ENCODE results near the gene ASB16.

Gene ASB16

DNA sequence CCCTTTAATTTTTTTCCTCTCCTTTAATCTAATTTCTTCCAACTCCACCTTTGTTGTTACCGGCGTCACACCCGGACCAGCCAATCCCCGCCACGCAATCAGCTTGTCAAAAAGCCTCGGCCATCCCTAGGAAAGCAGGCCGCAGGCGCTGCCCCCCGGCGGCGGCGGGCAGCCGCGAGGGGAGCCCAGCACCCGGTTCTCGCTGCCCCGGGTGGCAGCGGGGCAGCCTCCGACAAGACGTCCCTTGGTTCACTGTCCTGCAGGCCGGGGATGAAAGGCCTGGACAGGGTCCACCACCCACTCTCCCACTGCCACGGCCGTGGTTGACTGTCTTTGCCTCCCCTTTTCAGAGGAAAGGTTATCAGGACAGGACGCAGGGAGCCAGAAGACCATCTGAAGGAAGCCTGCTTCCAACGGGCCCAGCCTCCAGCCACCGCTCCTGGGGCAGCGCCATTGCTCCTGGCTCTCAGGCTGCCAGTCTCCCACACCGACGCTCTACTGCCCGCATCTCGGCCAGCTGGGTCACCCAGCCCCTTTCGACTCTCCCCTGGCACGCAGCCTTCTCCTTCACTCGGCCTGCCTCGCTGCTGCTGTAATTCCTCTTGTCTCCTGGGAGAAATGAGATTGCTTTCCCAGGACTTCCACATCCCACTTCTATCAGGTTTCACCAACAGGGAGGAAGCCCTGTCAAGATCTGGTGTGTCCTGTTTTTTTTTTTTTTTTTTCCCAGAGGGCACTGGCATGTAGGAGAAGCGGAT, 51.8 kb downstream of the ASB16 start:
- TF ChIP-seq, protein P1, sequence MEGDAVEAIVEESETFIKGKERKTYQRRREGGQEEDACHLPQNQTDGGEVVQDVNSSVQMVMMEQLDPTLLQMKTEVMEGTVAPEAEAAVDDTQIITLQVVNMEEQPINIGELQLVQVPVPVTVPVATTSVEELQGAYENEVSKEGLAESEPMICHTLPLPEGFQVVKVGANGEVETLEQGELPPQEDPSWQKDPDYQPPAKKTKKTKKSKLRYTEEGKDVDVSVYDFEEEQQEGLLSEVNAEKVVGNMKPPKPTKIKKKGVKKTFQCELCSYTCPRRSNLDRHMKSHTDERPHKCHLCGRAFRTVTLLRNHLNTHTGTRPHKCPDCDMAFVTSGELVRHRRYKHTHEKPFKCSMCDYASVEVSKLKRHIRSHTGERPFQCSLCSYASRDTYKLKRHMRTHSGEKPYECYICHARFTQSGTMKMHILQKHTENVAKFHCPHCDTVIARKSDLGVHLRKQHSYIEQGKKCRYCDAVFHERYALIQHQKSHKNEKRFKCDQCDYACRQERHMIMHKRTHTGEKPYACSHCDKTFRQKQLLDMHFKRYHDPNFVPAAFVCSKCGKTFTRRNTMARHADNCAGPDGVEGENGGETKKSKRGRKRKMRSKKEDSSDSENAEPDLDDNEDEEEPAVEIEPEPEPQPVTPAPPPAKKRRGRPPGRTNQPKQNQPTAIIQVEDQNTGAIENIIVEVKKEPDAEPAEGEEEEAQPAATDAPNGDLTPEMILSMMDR (IDR thresholded peaks at IDR 0.05; ENCODE audit: borderline replicate concordance, insufficient read depth, low read depth, low read length), result 0 out of 2 replicates have a peak, but pooled peaks have one; percentile 21
- H3K4me3 ChIP-seq (ENCODE audit: low read depth, low read length), result peak overlapping the region; percentile 82

DNA sequence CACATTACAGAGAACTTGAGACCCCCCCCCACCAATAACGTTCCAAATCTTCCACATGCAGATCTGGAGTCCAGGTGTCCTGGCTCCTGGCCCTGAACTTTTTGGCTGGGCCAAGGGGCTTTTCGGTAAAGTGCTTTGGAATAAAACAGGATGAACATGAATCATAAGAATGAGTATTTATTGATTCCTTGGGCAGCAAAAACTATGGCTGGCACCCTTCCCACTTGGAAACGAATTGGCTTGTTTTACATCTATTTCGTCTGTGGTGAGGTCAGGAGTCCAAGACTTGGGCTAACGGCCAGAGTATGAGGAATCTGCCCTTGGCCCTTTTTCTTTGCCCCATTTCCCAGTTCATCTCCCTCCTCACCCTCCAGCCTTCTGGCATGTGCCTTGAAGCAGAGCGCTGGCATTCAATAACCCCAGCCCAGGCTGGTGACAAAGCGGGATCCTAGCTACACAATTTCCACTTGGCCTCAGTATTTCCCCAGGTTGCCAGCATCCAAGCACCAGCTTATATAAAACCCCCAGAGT, 53.1 kb downstream of the ASB16 start:
- TF ChIP-seq, protein P1 (IDR thresholded peaks at IDR 0.05; ENCODE audit: borderline replicate concordance, insufficient read depth, low read depth, low read length), result no peak
- H3K4me3 ChIP-seq (ENCODE audit: low read depth, low read length), result no peak overlapping the region

Data from GM12875 (cell line).